IMR-90 (cell line): ENCODE results near the gene GNAI3. TPM values are rescaled to one million over a fixed set of nuclear protein-coding genes. Genes with fewer than 3 reads are reported as not detected.
A peak's percentile ranks its signal among the peaks of the same experiment; 100 is the strongest.

Source experiments
- ATAC-seq: fragments of 200-7000 bp; cut with Tn5 transposase; 2 replicates; pipeline ENCODE4 v1.9.1; 2020; ENCODE audit warnings: low read depth, mild to moderate bottlenecking, moderate library complexity
- BruUV-seq: library from RNA; stranded (reverse); fragments of 400-500 nt; replicated peaks from 2 replicates; lab custom pipeline; 2021; lab: Mats Ljungman, UMichigan
- CTCF ChIA-PET: fragments of 300-600 bp; formaldehyde crosslinking; extraction: SDS; loops from one replicate; lab custom pipeline; 2021; ENCODE audit warnings: antibody characterized with exemption; lab: Yijun Ruan, JAX
- POLR2A ChIA-PET: fragments of 300-600 bp; sonication (Branson Sonifier 250); formaldehyde crosslinking; loops from one replicate; lab custom pipeline; 2022; ENCODE audit warnings: antibody characterized with exemption; ENCODE audit not compliant: unreplicated experiment; lab: Charles Lee
- DNase-seq: peaks from one replicate; pipeline ENCODE4 v3.0.0; 2013
- H2AFZ ChIP-seq: replicated peaks from 2 replicates; pipeline ENCODE3; 2013; ENCODE audit warnings: low read length, mild to moderate bottlenecking; ENCODE audit not compliant: poor library complexity
- H2AK5ac ChIP-seq: 2 replicates; pipeline ENCODE4 v1.6.1; 2013; ENCODE audit warnings: low read depth, low read length, inconsistent platforms
- H2AK9ac ChIP-seq: replicated peaks from 2 replicates; pipeline ENCODE3; 2013; ENCODE audit warnings: mild to moderate bottlenecking, low read depth, low read length, moderate library complexity; ENCODE audit not compliant: poor library complexity
- H2BK120ac ChIP-seq: 2 replicates; pipeline ENCODE4 v1.6.1; 2013; ENCODE audit warnings: low read depth, low read length, inconsistent platforms
- H2BK15ac ChIP-seq: 3 replicates; pipeline ENCODE4 v1.6.1; 2013; ENCODE audit warnings: low read depth, low read length, inconsistent platforms
- H2BK20ac ChIP-seq: 2 replicates; pipeline ENCODE4 v1.6.1; 2013; ENCODE audit warnings: low read depth, mild to moderate bottlenecking, inconsistent platforms, low read length, moderate library complexity
- H2BK5ac ChIP-seq: 2 replicates; pipeline ENCODE4 v1.6.1; 2013; ENCODE audit warnings: mild to moderate bottlenecking, low read depth, low read length, inconsistent platforms; ENCODE audit not compliant: poor library complexity, severe bottlenecking
- H3K14ac ChIP-seq: replicated peaks from 2 replicates; pipeline ENCODE4 v1.6.1; 2013; ENCODE audit warnings: low read depth, low read length, inconsistent platforms
- H3K18ac ChIP-seq: 2 replicates; pipeline ENCODE4 v1.6.1; 2013; ENCODE audit warnings: low read depth, low read length, control low read depth
- H3K23ac ChIP-seq: 2 replicates; pipeline ENCODE4 v1.6.1; 2013; ENCODE audit warnings: low read depth, low read length, inconsistent platforms
- H3K27ac ChIP-seq: 2 replicates; pipeline ENCODE4 v1.5.1; 2013; ENCODE audit warnings: mild to moderate bottlenecking, control low read depth, low read length; ENCODE audit not compliant: insufficient read depth
- H3K27me3 ChIP-seq: 2 replicates; pipeline ENCODE4 v1.6.1; 2013; ENCODE audit warnings: low read length; ENCODE audit not compliant: control insufficient read depth, insufficient read depth
- H3K36me3 ChIP-seq: 2 replicates; pipeline ENCODE4 v1.6.1; 2013; ENCODE audit warnings: low read length, mixed read lengths; ENCODE audit not compliant: control insufficient read depth, insufficient read depth
- H3K4ac ChIP-seq: 2 replicates; pipeline ENCODE4 v1.6.1; 2013; ENCODE audit warnings: low read depth, low read length, inconsistent platforms
- H3K4me1 ChIP-seq: 2 replicates; pipeline ENCODE4 v1.6.1; 2013; ENCODE audit warnings: low read length, mixed read lengths; ENCODE audit not compliant: control insufficient read depth, insufficient read depth
- H3K4me2 ChIP-seq: 2 replicates; pipeline ENCODE4 v1.6.1; 2013; ENCODE audit warnings: low read depth, mild to moderate bottlenecking, control low read depth, low read length, moderate library complexity
- H3K4me3 ChIP-seq: 2 replicates; pipeline ENCODE4 v1.5.1; 2013; ENCODE audit warnings: low read depth, mild to moderate bottlenecking, control low read depth, low read length, moderate library complexity; ENCODE audit not compliant: insufficient read depth
- H3K56ac ChIP-seq: 2 replicates; pipeline ENCODE4 v1.6.1; 2013; ENCODE audit warnings: low read length, inconsistent platforms; ENCODE audit not compliant: insufficient read depth; ENCODE audit errors: extremely low read depth
- H3K79me1 ChIP-seq, 2 experiments: 2 replicates each; pipeline ENCODE4 v1.6.1; 2013; ENCODE audit warnings: low read length in 2 of 2, inconsistent platforms in 1 of 2, low read depth in 1 of 2
- H3K9ac ChIP-seq: 2 replicates; pipeline ENCODE4 v1.6.1; 2013; ENCODE audit warnings: low read depth, low read length, control low read depth
- H3K9me1 ChIP-seq: 2 replicates; pipeline ENCODE4 v1.6.1; 2013; ENCODE audit warnings: low read length, inconsistent platforms; ENCODE audit not compliant: insufficient read depth
- H3K9me3 ChIP-seq: 2 replicates; pipeline ENCODE4 v1.6.1; 2013; ENCODE audit warnings: low read length; ENCODE audit not compliant: control insufficient read depth, insufficient read depth
- H4K20me1 ChIP-seq: 2 replicates; pipeline ENCODE4 v1.6.1; 2013; ENCODE audit warnings: low read length, inconsistent platforms; ENCODE audit not compliant: insufficient read depth
- H4K5ac ChIP-seq: 2 replicates; pipeline ENCODE4 v1.6.1; 2013; ENCODE audit warnings: mild to moderate bottlenecking, low read depth, low read length, control low read depth
- H4K8ac ChIP-seq, 2 experiments: 2 replicates each; pipeline ENCODE4 v1.6.1; 2013; ENCODE audit warnings: low read depth in 2 of 2, low read length in 2 of 2, control low read depth in 1 of 2, inconsistent platforms in 1 of 2
- H4K91ac ChIP-seq: 2 replicates; pipeline ENCODE4 v1.6.1; 2013; ENCODE audit warnings: low read depth, low read length, inconsistent platforms; ENCODE audit not compliant: insufficient read depth
- MXI1 ChIP-seq: IDR thresholded peaks from 2 replicates; pipeline ENCODE4 v1.6.1; 2012; ENCODE audit warnings: low read depth, mild to moderate bottlenecking, low read length, moderate library complexity, borderline replicate concordance
- NFE2L2 ChIP-seq: fragments of 150-350 bp; IDR thresholded peaks from 2 replicates; pipeline ENCODE4 v1.6.1; 2016; ENCODE audit warnings: low read depth, mild to moderate bottlenecking, low read length
- RAD21 ChIP-seq: IDR thresholded peaks from 2 replicates; pipeline ENCODE4 v1.6.1; 2012; ENCODE audit warnings: low read length, improper control_type of control experiment
- SMC3 ChIP-seq: fragments of 150-350 bp; IDR thresholded peaks from 2 replicates; pipeline ENCODE4 v1.6.1; 2016; ENCODE audit warnings: low read depth, mild to moderate bottlenecking, antibody characterized with exemption, low read length, moderate library complexity
- WGBS, 2 experiments: methylation state at CpG; one replicate each; pipeline versions ENCODE4 v1.1.5 to v1.1.7; 2013; ENCODE audit warnings: missing lambda C conversion rate in 2 of 2; ENCODE audit not compliant: insufficient read length in 1 of 2; ENCODE audit errors: extremely low coverage in 2 of 2; 5-methylcytosine and 5-hydroxymethylcytosine counted together
- dilution Hi-C: fragments of 300-500 bp; cut with HindIII; formaldehyde crosslinking; loops from one replicate; pipeline ENCODE4 v1.14.3; 2018; ENCODE audit warnings: low sequenced_read_pairs; ENCODE audit not compliant: unreplicated experiment
- in situ Hi-C: fragments of 300-500 bp; cut with MboI; formaldehyde crosslinking; loops from 3 replicates; pipeline ENCODE4 v1.14.3; 2019; ENCODE audit warnings: low sequenced_read_pairs, inconsistent platforms, mixed read lengths
- intact Hi-C: fragments of 100-400 bp; cut with micrococcal nuclease; formaldehyde crosslinking; loops from 2 replicates; pipeline ENCODE4 v1.10.0; 2022
- polyA plus RNA-seq, 3 experiments: library from polyadenylated mRNA; depleted of rRNA; stranded (reverse); fragments of >200 nt; gene quantifications; 2 replicates each; pipeline ENCODE4 v1.2.3, GENCODE V29; 2012; ENCODE audit warnings: low replicate concordance in 1 of 3
- total RNA-seq: library from RNA; depleted of rRNA; stranded (reverse); fragments of >200 nt; gene quantifications from 2 replicates; pipeline ENCODE4 v1.2.3, GENCODE V29; 2012
- TF ChIP-seq, protein P1 (sequence below): conservative IDR thresholded peaks from 2 replicates; pipeline ENCODE4 v1.5.1; 2012; ENCODE audit warnings: mild to moderate bottlenecking, low read depth, low read length, improper control_type of control experiment

Gene GNAI3
- total and polyA plus RNA-seq, 2 of the 4 experiments (the other 2 are of a cell fraction): 5.9 to 14.9 TPM

DNA sequence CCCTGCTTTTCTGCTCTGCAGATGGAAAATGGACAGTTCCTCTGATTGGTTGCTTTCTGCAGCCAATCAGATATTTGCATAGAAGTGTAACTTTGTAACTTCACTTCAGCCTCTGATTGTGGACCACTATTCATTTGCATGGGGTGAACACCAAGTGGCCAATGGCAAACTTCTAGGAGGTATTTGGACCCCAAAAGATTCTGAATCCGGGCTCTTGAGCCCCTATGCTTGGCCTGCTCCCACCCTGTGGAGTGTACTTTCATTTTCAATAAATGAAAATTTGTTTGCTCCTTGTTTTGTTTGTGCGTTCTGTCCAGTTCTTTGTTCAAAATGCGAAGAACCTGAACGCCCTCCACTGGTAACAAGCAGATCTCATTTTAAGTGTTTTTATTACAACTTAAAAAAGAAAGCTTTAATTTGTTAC, 101.1 kb downstream of the GNAI3 start:
- in situ Hi-C loops: loop anchor here (10.0 kb wide), 1 partner anchor 265 kb away; the partner anchor contains the start of gene CSF1
- peaks cover 4% of the 10 kb centered on the region for H3K9me1 ChIP-seq

More for the DNA sequence above, 101.1 kb downstream of the GNAI3 start:
- dilution Hi-C loops (no loop called here), intact Hi-C loops (no loop called here)
- Histone ChIP-seq H3K27ac (no peak overlapping the region), H3K79me1 (no peaks in the 10 kb centered on the region), H3K4me3 (peak overlapping the region; percentile 36; the same call in 1 of the 2 replicates), H3K23ac (no peak overlapping the region), H3K4ac (no peak overlapping the region; the same call in 1 of the 2 replicates), H2BK5ac (no peak overlapping the region), H3K4me2 (peak overlapping the region; percentile 89), H3K14ac (no peak overlapping the region), H3K9me3 (no peaks in the 10 kb centered on the region; the same call in 1 of the 2 replicates), H4K20me1 (no peaks in the 10 kb centered on the region), H2BK120ac (no peak overlapping the region; the same call in 1 of the 2 replicates), H4K91ac (no peak overlapping the region), H2AK5ac (no peak overlapping the region), H2BK15ac (no peak overlapping the region), H2AK9ac (no peak overlapping the region), H2BK20ac (no peak overlapping the region), H3K9ac (no peak overlapping the region), H3K18ac (peak overlapping the region; percentile 47; the same call in 1 of the 2 replicates), H3K4me1 (peaks cover 5% of the 10 kb centered on the region), H4K8ac (peak overlapping the region in 1 of 2 experiments; percentile 20; a peak in 1 of 4 replicates), H3K56ac (no peak overlapping the region), H4K5ac (peak overlapping the region; percentile 59; the same call in 1 of the 2 replicates), H2AFZ (peak overlapping the region; percentile 61), H3K27me3 (0 out of 2 replicates have a peak, but pooled peaks cover 3% of the 10 kb centered on the region), H3K36me3 (no peaks in the 10 kb centered on the region)
- DNase-seq: peak; percentile 43
- no peak for TF ChIP-seq NFE2L2
- TF ChIP-seq SMC3: no peak
- TF ChIP-seq MXI1: no peak
- TF ChIP-seq, protein P1, sequence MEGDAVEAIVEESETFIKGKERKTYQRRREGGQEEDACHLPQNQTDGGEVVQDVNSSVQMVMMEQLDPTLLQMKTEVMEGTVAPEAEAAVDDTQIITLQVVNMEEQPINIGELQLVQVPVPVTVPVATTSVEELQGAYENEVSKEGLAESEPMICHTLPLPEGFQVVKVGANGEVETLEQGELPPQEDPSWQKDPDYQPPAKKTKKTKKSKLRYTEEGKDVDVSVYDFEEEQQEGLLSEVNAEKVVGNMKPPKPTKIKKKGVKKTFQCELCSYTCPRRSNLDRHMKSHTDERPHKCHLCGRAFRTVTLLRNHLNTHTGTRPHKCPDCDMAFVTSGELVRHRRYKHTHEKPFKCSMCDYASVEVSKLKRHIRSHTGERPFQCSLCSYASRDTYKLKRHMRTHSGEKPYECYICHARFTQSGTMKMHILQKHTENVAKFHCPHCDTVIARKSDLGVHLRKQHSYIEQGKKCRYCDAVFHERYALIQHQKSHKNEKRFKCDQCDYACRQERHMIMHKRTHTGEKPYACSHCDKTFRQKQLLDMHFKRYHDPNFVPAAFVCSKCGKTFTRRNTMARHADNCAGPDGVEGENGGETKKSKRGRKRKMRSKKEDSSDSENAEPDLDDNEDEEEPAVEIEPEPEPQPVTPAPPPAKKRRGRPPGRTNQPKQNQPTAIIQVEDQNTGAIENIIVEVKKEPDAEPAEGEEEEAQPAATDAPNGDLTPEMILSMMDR: peak; percentile 33
- no peak for TF ChIP-seq RAD21
- ATAC-seq: peak; percentile 58
- 50% methylated on average over 1 of the region's 4 CpGs; no CpG with 5 or more reads in 1 of the 2 experiments for WGBS, 2 experiments
- CTCF ChIA-PET: interaction anchor here (1.2 kb wide), 2 partner anchors 9 to 100 kb away, joined by 3 to 5 read pairs; no protein-coding TSS in a partner anchor
- no TSS peak for BruUV-seq
- POLR2A ChIA-PET: no interaction called here
